Psoas muscle (tissue), 8 donors: ENCODE measurements around the gene ENTPD1. TPM values are rescaled to one million over a fixed set of nuclear protein-coding genes. Genes with fewer than 3 reads are reported as not detected.

Source experiments
- ATAC-seq, 4 donors: fragments of 200-7000 bp; cut with Tn5 transposase; one replicate each; pipeline ENCODE4 v1.9.1; 2020; ENCODE audit warnings: moderate library complexity in 3 of 4, mild to moderate bottlenecking in 2 of 4
- DNase-seq, 2 donors: peaks; one replicate each; pipeline ENCODE4 v3.0.0-alpha.2; 2020
- H3K27ac ChIP-seq: fragments of 200-600 bp; one replicate; pipeline ENCODE4 v1.8.0; 2022
- H3K27me3 ChIP-seq, 3 donors: fragments of 200-600 bp in 1 of 3; one replicate each; pipeline versions ENCODE4 v1.6.1 to v1.8.0; 2013 to 2022; ENCODE audit warnings: low read length in 2 of 3, mild to moderate bottlenecking in 2 of 3, moderate library complexity in 1 of 3; ENCODE audit not compliant: insufficient read depth in 3 of 3
- H3K36me3 ChIP-seq, 2 donors: fragments of 200-600 bp in 1 of 2; one replicate each; pipeline versions ENCODE4 v1.6.1 to v1.8.0; 2013 to 2022; ENCODE audit warnings: low read depth in 1 of 2, mild to moderate bottlenecking in 1 of 2, moderate library complexity in 1 of 2; ENCODE audit not compliant: insufficient read depth in 1 of 2
- H3K4me1 ChIP-seq: fragments of 200-600 bp; one replicate; pipeline ENCODE4 v1.8.0; 2022
- H3K4me3 ChIP-seq: fragments of 200-600 bp; one replicate; pipeline ENCODE4 v1.8.0; 2022; ENCODE audit warnings: mild to moderate bottlenecking
- H3K9me3 ChIP-seq: fragments of 200-600 bp; one replicate; pipeline ENCODE4 v1.8.0; 2022
- CTCF ChIP-seq: fragments of 200-600 bp; IDR thresholded peaks from one replicate; pipeline ENCODE4 v1.8.0; 2022; ENCODE audit warnings: antibody characterized with exemption
- WGBS, 3 donors: extraction: QIAGEN DNeasy Blood & Tissue Kit; methylation state at CpG; one replicate each; pipeline versions ENCODE4 v1.1.6 to v1.1.7; 2013; 5-methylcytosine and 5-hydroxymethylcytosine counted together
- intact Hi-C, 2 donors: fragments of 100-400 bp; cut with DNase I; formaldehyde crosslinking; loops; one replicate each; pipeline versions ENCODE4 v1.11.0 to v1.14.2; 2022
- polyA plus RNA-seq, 3 donors: library from polyadenylated mRNA; stranded (reverse); fragments of 200-250 nt; gene quantifications; one replicate each; pipeline ENCODE4 v1.2.3, GENCODE V29; 2013
- total RNA-seq, 4 donors: library from RNA; stranded (reverse); fragmentation: NEBNext Ultra II Directional in 2 of 4; extraction: Animal tissue kit (Norgen Biotek cat#: 25700) in 2 of 4; gene quantifications; one replicate each; pipeline versions ENCODE4 v1.2.1 to v1.2.4, GENCODE V29; 2021 to 2023
- donor health status: healthy with polysubstance abuse.
- donor health status: DM: no; HTN: no; CAD: no; lungs with moderate emphysema.
- donor health status: Bipolar disorder and iron deficiency.
- donor health status: healthy.
- donor health status: DM: yes; HTN: yes; CAD: no.
- donor health status: DM: no; HTN: no; CAD: no.
- donor health status: DM: no; HTN: no; CAD: no.
- donor health status: DM: yes; HTN: yes; CAD: no.

ENTPD1 gene
- total and polyA plus RNA-seq, 7 donors, result 1.4 to 3.9 (median 1.7) TPM

- 83 to 92% (median 86%) methylated on average over 3 of the region's 3 CpGs for WGBS, 3 donors
Measured at GRCh38 chr10:95837783-95838182, 81.8 kb downstream of the ENTPD1 start.

GRCh38 chr10:95840121-95840520 is 84.2 kb downstream of the ENTPD1 start:
- H3K27ac ChIP-seq, result no peak overlapping the region
- DNase-seq (no peak), ATAC-seq (no peak)
- H3K4me1 ChIP-seq, result no peaks in the 10 kb centered on the region
- H3K27me3 ChIP-seq, result peaks cover 0 to 1% (median 0%) of the 10 kb centered on the region in 3 donors
- no peak for TF ChIP-seq CTCF
- H3K36me3 ChIP-seq, result no peaks in the 10 kb centered on the region
- 83 to 91% (median 90%) methylated on average over 2 of the region's 2 CpGs for WGBS, 3 donors
- no peaks in the 10 kb centered on the region for H3K9me3 ChIP-seq
- no peak overlapping the region for H3K4me3 ChIP-seq
- intact Hi-C loops, result loop anchor here (2.0 to 10.0 kb wide), 2 partner anchors 145 kb away; partner anchors contain the start of gene TCTN3 (in 1 of the 2)

More at GRCh38 chr10:95837783-95838182, 81.8 kb downstream of the ENTPD1 start:
- no peaks in the 10 kb centered on the region for H3K4me1 ChIP-seq
- no peak overlapping the region for H3K27ac ChIP-seq
- no peak for DNase-seq
- no peak overlapping the region for H3K4me3 ChIP-seq
- H3K9me3 ChIP-seq, result no peaks in the 10 kb centered on the region
- no peak for ATAC-seq
- H3K36me3 ChIP-seq, result no peaks in the 10 kb centered on the region
- intact Hi-C loops, result no loop called here
- H3K27me3 ChIP-seq, result peaks cover 0 to 1% (median 0%) of the 10 kb centered on the region in 3 donors
- no peak for TF ChIP-seq CTCF

- no peak for TF ChIP-seq CTCF
- Histone ChIP-seq H3K27ac (no peak overlapping the region), H3K36me3 (no peaks in the 10 kb centered on the region), H3K27me3 (peaks cover 0 to 1% (median 0%) of the 10 kb centered on the region in 3 donors), H3K4me3 (no peak overlapping the region), H3K4me1 (no peaks in the 10 kb centered on the region), H3K9me3 (no peaks in the 10 kb centered on the region)
- 28 to 43% (median 31%) methylated on average over 1 of the region's 1 CpG for WGBS, 3 donors
- DNase-seq (no peak), ATAC-seq (no peak)
- intact Hi-C loops, result loop anchor here (2.0 to 10.0 kb wide), 2 partner anchors 146 kb away; partner anchors contain the start of gene TCTN3 (in 1 of the 2)
Measured at GRCh38 chr10:95840681-95841080, 84.7 kb downstream of the ENTPD1 start.

GRCh38 chr10:95841661-95842498 is 85.9 kb downstream of the ENTPD1 start:
- no peaks in the 10 kb centered on the region for H3K4me1 ChIP-seq
- no peaks in the 10 kb centered on the region for H3K9me3 ChIP-seq
- no peak overlapping the region for H3K27ac ChIP-seq
- DNase-seq (no peak), ATAC-seq (peak in 1 of 4 donors; percentile 68)
- intact Hi-C loops, result loop anchor here (2.0 to 10.0 kb wide), 2 partner anchors 147 kb away; partner anchors contain the start of gene TCTN3 (in 1 of the 2)
- TF ChIP-seq CTCF, result peak; percentile 53
- 32 to 38% (median 34%) methylated on average over 7 of the region's 7 CpGs for WGBS, 3 donors
- no peaks in the 10 kb centered on the region for H3K36me3 ChIP-seq
- H3K27me3 ChIP-seq, result peaks cover 0 to 1% (median 0%) of the 10 kb centered on the region in 3 donors
- H3K4me3 ChIP-seq, result no peak overlapping the region
